GM19395 (cell line): ENCODE data around the gene FUCA1.
"Not testable (repeated sequence)": the region's sequence is repeated elsewhere in the genome, so short reads cannot be mapped to it uniquely, and the experiment has no call there.

Experiments
- ATAC-seq: cut with Tn5 transposase; IDR thresholded peaks from one replicate; pipeline ENCODE4 v1.9.1; 2021; ENCODE audit warnings: mild to moderate bottlenecking, moderate library complexity; ENCODE audit not compliant: unreplicated experiment

FUCA1 gene

GRCh38 chr1:23896491-23896890 lies 28.4 kb upstream of the FUCA1 start:
- no peak for ATAC-seq

- no peak for ATAC-seq
Observed at GRCh38 chr1:23895993-23896392, 27.9 kb upstream of the FUCA1 start.

- ATAC-seq = no peak
Observed at GRCh38 chr1:23895082-23895481, 27.0 kb upstream of the FUCA1 start.

- ATAC-seq = peak; percentile 60
Observed at GRCh38 chr1:23889074-23889473, 21.0 kb upstream of the FUCA1 start.

- no peak for ATAC-seq
Observed at GRCh38 chr1:23885222-23885621, 17.1 kb upstream of the FUCA1 start.

- no peak for ATAC-seq
Observed at GRCh38 chr1:23882746-23883145, 14.7 kb upstream of the FUCA1 start.

- no peak for ATAC-seq
Observed at GRCh38 chr1:23879809-23880208, 11.7 kb upstream of the FUCA1 start.

GRCh38 chr1:23878668-23879067 lies 10.6 kb upstream of the FUCA1 start:
- no peak for ATAC-seq

- ATAC-seq = no peak
Observed at GRCh38 chr1:23875382-23875781, 7.3 kb upstream of the FUCA1 start.

- ATAC-seq = no peak
Observed at GRCh38 chr1:23872421-23872820, 4.3 kb upstream of the FUCA1 start.

GRCh38 chr1:23869051-23869450 lies 961 bp upstream of the FUCA1 start:
- no peak for ATAC-seq

- peak; percentile 10 for ATAC-seq
Observed at GRCh38 chr1:23868557-23869016, 497 bp upstream of the FUCA1 start.

- no peak for ATAC-seq
Observed at GRCh38 chr1:23867542-23867894, 572 bp downstream of the FUCA1 start.

- ATAC-seq = no peak
Observed at GRCh38 chr1:23865543-23865930, 2.6 kb downstream of the FUCA1 start.

- ATAC-seq = no peak
Observed at GRCh38 chr1:23864801-23865542, 3.1 kb downstream of the FUCA1 start.

GRCh38 chr1:23862640-23863039 lies 5.5 kb downstream of the FUCA1 start:
- ATAC-seq = no peak

- no peak for ATAC-seq
Observed at GRCh38 chr1:23854568-23854967, 13.5 kb downstream of the FUCA1 start.

- ATAC-seq = not testable (repeated sequence)
Observed at GRCh38 chr1:23853124-23853523, 15.0 kb downstream of the FUCA1 start.

GRCh38 chr1:23851406-23851805 lies 16.7 kb downstream of the FUCA1 start:
- ATAC-seq = not testable (repeated sequence)

- ATAC-seq = no peak
Observed at GRCh38 chr1:23848673-23849616, 19.1 kb downstream of the FUCA1 start.

GRCh38 chr1:23847482-23848095 lies 20.5 kb downstream of the FUCA1 start:
- not testable (repeated sequence) for ATAC-seq

GRCh38 chr1:23845163-23845562 lies 22.9 kb downstream of the FUCA1 start:
- no peak for ATAC-seq
